ENCODE measurements around the gene NPIPB12.
"Not testable (repeated sequence)": the region's sequence is repeated elsewhere in the genome, so short reads cannot be mapped to it uniquely, and the experiment has no call there.

NPIPB12 gene

DNA sequence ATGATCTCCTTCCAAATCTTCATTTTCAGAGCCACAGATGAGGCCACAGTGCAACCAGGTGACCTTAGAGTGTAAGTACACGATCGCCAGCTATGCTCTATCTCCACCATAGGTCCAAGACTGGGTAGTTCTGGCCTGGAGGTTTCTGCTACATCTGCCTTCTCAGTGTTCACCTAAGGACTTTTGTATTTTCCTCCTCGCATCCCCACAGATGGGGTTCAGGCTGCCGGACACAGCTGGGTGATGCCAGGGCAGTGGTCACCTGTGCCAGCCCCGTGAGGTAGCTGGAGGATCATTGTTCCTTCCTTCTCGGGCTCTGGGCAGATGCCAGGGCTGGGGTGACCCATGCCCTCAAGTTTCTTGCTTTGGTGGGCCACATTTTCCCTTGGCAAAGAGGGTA, at the start of gene NPIPB12:
TSS of gene NPIPB12 (minus strand) at position 101 of the 400 bp plus-strand sequence.
- DNase-seq, result not testable (repeated sequence)

DNA sequence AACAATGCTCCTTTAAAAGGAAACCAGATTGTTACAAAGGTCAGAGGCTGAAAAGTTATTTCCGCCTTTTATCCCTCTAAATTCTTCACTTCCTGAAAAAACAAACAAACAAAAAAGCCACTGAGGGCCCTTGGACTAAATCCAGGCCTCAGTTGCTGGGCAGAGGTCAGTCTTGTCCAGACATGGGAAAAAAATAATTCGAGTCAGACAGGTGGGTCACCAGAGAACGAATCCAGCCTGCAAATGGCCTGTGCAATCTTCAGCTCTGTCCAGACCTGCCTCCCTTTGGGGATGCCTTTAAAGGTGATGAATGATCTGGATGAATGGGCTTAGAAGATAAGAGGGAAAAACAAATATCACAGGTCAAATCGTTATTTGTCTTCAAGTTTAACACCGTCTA, 15.3 kb upstream of the NPIPB12 start:
- not testable (repeated sequence) for DNase-seq

DNA sequence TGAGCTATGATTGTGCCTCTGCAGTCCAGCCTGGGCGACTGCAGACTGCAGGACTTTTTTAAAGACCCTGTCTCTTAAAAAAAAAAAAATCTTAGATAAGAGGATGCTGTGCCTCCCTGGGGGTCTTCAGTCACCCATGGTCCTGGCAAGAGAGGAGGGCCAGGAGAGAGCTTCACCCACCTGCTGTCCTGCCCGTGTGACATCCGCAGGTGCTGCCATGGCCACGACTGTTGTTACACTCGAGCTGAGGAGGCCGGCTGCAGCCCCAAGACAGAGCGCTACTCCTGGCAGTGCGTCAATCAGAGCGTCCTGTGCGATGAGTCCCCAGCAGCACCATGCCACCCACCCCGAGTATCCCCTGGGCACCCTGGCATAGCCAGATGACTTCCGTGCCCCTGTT, 23.9 kb downstream of the NPIPB12 start:
- DNase-seq, result not testable (repeated sequence)

DNA sequence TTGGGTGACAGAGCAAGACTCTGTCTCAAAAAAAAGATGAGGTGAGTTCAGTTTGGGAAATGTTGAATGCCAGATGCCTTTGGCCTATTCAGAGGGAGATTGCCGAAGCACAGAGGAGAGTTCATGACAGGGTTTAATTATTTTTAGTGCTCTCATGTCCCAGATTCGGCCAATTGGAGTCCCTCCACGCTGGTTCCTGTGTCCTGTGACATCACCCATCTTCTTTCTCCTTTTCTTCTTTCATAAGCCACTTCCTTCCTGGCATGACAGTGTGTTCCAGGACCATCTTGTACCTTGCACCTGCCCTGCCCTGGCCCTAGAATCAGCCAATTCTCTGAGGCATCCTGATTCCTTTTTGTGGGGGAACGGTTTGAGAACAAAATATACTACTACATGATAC, 34.1 kb downstream of the NPIPB12 start:
- DNase-seq, result not testable (repeated sequence)

DNA sequence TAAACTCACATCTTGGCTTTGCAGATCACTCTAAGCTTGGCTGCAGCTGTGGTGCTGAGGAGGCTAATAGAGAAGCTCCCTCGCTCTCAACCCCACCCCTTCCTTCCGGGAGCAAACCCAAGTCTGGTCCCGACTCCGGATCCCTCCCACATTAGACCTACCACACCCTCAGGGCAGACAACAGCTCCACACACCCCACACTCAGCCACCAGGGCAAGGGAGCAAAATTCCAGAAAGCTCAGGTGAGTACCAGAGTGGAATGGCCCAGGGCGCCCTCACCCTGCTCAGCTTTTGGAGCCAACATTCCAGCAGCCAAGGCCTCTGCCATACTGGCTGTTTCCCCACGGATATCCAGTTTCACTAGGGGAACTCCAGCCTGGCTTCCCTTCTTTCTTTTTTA, 36.5 kb downstream of the NPIPB12 start:
- not testable (repeated sequence) for DNase-seq

DNA sequence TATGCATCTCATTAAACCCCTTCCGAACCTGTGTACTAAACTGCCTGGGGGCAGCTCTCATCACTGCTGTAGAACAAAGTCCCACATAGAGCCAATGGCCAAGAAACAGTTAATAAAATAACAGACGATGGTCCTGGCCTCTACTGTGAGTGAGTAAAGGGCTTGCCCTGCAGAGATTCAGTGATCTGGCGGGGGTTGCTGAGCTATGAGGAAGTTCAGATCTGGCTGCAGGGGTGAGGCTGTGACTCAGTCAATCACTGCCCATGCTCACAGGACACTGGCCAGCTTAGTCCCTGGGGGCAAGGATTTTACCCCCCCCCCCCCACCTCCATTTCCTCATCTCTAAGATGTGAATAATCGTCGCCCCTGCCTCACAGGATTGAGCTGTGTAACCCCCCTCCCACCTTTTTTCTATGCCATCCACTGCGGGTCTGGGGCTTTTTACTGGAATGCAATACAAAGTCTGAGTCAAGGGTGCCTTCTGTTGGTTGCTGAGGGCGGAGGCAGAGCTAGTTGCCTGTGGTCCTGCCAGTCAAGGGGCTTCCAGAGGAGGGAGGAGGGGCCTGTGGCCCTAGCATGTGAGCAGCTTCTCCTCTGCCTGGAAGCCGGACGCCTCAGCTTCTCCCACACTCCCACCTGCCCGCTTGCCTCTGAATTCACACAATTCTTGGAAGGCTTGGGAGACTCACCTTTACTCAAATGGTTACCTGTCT, 38.4 kb downstream of the NPIPB12 start:
- not testable (repeated sequence) for DNase-seq

DNA sequence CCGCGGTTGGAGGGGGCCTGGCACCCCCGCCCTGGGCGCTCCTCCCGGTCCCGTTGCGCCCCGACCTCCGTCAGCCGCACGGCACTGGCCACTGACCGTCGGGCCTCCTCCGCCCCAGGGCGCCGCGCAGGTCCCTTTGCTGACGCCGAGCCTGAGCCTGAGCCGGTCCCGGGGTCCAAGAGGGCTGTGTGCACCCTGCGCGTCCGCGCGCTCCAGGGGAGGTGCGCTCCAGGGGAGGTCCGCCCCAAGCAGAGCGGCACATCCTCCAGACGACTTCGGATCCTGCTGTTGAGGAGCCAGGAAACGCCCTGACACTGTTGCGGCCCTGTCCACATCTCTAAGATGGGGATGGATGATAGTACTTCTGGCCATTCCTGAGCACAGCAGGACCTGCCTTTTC, 39.3 kb downstream of the NPIPB12 start:
- not testable (repeated sequence) for DNase-seq

DNA sequence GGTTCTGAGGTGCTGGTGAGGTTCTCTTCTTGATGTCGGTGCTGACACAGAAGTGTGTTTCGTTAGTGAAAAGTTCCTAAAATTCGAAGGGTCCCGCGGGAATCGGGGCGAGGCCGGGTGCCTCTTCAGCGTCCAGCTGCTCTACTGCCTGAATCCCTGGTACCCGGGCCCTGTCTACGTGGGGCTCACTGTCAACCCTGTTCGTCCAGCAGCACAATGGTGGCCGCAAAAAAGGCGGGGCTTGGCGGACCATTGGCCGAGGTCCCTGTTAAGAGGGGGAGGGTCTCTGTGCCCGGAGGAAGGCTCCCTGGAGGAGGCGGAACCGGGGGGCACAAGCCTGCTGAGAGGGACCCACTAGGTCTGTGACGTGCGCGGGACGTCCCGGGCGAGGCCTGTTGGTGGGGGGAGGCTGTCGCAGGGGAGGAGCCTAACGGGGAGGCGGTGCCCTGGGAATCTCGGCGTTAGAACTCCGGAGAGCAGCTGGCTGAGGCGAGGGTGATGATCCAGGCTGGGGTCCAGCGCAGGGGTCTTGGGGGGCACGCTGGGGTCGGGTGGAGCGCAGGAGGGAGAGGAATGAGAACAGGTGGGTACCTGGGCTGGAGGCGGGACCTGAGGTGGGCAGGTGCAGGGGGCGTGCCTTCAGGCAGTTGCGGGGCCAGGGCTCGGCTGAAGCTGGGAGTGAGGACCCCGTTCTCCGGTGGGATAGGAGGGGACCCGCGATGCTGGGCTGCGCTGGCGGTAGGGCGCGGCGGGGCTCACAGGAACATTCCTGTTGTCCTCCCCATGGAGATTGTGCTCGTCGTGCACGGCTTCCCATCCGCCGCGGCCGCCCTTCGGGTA, 40.0 kb downstream of the NPIPB12 start:
- not testable (repeated sequence) for DNase-seq

DNA sequence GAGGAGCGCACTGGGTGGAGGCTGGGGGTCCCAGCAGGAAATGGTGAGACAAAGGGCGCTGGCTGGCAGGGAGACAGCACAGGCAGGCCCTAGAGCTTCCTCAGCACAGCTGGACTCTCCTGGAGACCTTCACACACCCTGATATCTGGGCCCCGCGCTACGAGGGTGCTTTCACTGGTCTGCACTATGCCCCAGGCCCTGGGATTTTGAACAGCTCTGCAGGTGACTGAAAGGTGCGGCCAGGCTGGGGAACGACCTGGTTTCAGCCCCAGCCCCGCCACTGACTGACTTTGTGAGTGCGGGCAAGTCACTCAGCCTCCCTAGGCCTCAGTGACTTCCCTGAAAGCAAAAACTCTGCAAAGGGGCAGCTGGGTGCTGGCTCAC, 45.6 kb downstream of the NPIPB12 start:
- not testable (repeated sequence) for DNase-seq

DNA sequence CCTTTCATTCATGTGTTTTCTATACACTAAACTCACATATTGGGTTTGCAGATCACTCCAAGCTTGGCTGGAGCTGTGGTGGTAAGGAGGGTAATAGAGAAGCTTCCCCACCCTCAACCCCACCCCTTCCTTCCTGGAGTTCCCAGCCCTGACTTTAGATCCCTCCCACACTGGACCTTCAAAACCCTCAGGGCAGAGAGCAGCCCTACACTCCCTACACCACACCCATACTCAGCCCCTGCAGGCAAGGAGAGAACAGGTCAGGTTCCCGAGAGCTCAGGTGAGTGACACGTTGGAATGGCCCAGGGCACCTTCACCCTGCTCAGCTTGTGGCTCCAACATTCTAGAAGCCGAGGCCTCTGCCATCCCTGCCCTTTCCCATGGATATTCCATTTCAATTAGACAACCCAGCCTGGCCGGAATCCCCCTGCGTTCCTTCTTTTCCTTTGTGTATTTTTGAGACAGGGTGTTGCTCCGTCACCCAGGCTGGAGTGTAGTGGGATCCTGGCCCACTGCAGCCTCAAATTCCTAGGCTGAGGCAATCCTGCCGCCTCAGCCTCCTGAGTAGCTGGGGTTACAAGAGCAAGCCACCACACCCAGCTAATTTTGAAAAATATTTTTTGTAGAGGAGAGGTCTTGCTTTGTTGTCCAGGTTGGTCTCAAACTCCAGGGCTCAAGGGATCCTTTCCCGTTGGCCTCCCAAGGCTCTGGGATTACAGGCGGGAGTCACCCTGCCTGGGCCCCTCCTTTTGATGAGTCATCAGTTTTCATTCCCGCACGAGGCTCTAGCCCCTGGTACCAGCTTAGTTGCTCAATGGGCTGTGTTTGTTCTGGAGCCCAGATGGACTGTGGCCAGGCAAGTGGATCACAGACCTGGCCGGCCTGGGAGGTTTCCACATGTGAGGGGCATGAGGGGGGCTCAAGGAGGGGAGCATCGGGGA, 46.2 kb downstream of the NPIPB12 start, which contains the start of gene SULT1A4:
TSS of gene SULT1A4 (plus strand) at position 208 of the 941 bp plus-strand sequence. CDS start 1,473 bp downstream, outside the sequence.
- not testable (repeated sequence) for DNase-seq

DNA sequence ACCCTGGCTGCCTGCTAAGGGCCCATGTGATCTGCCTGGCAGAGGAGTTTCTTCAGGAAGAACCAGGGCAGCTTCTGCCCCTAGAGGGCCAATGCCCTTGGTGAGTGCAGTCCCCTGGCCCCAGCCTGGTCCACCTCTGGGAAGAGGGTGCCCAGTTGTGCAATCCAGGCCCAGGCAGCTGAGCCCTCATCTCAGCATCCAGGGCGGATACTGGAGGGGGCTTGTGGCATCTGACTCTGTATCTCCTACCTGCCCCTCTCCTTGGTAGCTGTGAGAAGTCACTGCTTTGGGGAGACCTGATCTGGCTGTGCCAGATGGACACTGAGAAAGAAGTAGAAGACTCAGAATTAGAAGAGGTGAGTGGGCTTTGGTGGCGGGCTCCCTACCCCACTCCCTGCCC, 48.5 kb downstream of the NPIPB12 start:
- not testable (repeated sequence) for DNase-seq

DNA sequence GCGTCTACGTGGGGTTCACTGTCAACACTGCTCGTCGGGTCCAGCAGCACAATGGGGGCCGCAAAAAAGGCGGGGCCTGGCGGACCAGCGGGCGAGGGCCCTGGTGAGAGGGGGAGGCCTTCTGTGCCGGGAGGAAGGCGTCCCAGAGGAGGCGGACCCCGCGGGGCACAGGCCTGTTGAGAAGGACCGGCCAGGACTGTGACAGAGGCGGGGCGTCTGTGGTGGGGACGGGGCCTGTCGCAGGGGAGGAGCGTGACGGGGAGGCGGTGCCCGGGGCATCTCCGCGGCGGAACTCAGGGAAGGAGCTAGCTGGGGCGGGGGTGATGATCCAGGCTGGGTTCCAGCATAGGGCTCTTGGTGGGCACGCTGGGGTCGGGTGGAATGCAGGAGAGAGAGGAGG, 51.4 kb downstream of the NPIPB12 start:
- DNase-seq, result not testable (repeated sequence)

DNA sequence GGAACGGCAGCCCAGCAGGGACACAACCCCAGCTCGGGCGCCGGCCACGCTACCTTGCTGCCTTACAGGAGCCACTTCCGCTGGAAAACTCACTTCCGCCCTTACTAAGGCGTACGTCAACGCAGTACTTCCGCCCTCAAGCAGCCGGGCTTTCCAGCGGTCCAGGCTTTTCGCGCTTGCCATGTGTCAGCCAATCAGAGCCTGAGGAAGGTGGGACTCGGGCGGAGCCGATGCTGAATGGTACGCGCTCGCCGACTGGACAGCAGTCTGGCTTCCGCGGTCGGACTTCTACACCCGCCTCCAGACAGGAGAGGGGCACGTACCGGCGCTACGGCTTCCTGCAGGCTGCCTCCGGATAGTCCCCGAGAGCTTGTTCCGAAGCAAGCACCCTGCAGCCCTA, 51.9 kb downstream of the NPIPB12 start, which contains the start of the genes BOLA2 and SLX1B:
TSS of gene BOLA2 (minus strand) at position 83 of the 400 bp plus-strand sequence. CDS start 98 bp downstream, outside the sequence.
TSS of gene SLX1B (plus strand) at position 265 of the 400 bp plus-strand sequence.
- not testable (repeated sequence) for DNase-seq

DNA sequence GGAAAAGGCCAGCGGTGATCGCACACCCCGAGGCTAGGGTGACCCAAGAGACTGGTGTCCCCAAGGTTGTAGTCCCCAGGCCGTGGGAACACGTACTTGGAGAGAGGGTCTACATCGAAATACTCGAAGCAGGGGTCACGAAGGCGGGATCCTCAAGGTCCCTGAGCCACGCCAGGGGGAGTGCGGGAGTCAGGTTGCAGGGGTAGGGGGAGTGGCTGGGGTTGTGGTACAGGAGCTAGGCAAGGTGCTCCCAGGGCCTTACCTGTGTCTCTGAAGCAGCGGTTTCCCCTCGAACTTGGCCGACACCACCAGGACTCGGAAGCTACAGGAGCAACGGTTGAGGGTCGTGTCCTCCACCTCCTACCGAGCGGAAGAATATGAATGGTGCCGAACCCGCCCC, 52.5 kb downstream of the NPIPB12 start:
- DNase-seq, result not testable (repeated sequence)
